Myocyte (in vitro differentiated cells): Measurements from ENCODE around the gene NLK. TPM values are rescaled to one million over a fixed set of nuclear protein-coding genes. Genes with fewer than 3 reads are reported as not detected.
"Not testable (repeated sequence)": the region's sequence is repeated elsewhere in the genome, so short reads cannot be mapped to it uniquely, and the experiment has no call there.

Experiments used
- DNase-seq: peaks from one replicate; pipeline ENCODE4 v3.0.0-alpha.2; 2012; ENCODE audit warnings: low read depth
- polyA plus RNA-seq: library from polyadenylated mRNA; unstranded; fragments of >200 nt; gene quantifications from one replicate; pipeline ENCODE4 v1.2.1, GENCODE V29; 2012; ENCODE audit warnings: missing spikeins
- total RNA-seq: library from RNA; depleted of rRNA; stranded (reverse); fragments of >200 nt; gene quantifications from 2 replicates; pipeline ENCODE4 v1.2.3, GENCODE V29; 2014

The NLK gene
- total RNA-seq: 12.5 and 20.8 TPM in 2 replicates
- 7.7 TPM for polyA plus RNA-seq

DNA sequence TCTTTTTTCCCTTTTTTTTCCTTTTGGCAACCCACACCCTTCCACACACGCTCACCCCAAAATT is at the start of gene NLK:
Gene NLK, plus strand, starts transcription at position 21 of the 64 bp plus-strand sequence. CDS start 197 bp downstream, outside the sequence.
- no peak for DNase-seq

DNA sequence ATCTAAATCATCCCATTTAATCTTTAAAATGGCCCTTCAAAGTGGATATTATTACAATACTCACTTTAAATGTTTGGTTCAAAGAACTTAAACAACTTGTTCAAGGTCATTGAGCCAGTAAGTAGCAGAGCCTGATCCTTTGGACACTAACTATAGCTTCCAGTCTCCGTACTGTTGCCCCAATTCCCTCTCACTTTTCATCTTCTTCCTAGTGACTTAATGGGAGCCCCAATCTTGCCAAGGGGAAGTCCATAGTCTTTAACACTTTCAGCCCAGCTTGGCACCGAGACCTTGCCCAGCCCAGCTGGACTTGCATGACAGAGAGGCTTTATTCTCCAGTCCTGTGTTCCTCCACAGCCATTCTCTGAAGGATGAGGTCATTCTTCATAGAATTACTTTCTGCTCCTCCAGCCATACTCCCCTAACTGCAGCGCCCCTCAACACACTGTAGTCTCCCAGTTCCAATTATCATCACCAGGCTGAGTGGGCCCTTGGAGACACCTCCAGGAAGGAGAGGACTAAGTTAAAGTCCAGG is 49.2 kb upstream of the NLK start:
- DNase-seq: no peak

DNA sequence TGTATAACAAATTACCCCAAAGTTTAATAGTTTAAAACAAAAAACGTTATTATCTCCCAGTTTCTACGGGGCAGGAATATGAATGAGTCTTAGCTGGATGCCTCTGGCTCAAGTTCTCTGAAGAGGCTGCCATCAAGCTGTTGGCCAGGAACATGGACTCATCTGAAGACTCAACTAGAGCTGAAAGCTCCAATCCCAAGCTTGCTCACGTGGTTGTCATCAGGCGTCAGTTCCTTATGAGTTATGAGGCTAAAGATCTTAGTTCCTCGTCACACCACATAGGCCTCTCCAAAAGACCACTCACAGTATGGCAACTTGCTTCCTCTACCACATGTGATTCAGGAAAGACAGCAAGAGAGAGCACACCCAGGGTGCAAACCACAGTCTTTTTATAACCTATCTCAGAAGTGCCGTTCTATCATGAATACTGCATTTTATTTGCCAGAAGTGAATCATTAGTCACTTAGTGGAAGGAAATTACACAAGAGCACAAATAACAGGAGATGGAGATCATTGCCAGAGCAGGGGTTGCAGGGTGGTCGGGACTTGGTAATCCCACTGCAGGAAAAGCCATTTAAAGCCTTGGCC is 48.7 kb upstream of the NLK start:
- DNase-seq: no peak

DNA sequence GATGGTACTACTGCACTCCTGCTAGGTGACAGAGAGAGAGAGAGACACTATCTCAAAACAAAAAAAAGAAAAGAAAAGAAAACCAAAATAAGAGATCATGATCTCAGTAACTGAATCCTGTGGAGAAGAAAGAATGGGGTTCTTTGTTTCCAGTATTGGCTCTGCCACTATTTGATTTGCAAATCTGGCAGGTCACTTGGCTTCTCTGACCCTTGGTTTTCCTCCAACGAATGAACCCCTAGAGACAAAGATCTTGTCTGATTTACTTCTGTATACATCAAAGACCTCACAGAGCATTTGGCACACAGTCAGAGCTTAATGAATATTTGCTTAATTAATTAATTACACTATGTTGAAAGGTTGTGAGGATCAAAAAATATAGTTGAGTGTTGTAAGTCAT is 47.9 kb upstream of the NLK start:
- no peak for DNase-seq

DNA sequence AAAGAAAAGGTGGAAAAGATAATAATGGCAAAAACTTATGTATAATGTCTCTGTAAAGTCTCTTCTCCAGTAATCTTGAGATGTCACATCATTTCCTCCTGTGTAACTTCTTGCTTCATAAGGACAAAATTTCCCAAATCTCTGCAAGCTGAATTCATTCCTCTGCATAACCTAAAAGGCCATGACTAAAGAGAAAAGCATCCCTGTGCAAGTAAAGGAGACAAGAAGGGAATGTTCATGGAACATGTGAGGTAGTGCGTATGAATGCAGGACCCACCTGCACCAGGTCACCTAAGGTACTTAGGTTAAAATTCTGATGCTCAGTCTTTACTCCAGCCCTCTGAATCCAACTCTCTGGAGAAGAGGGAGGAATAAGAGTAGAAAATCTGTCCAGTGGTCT is 46.9 kb upstream of the NLK start:
- no peak for DNase-seq

DNA sequence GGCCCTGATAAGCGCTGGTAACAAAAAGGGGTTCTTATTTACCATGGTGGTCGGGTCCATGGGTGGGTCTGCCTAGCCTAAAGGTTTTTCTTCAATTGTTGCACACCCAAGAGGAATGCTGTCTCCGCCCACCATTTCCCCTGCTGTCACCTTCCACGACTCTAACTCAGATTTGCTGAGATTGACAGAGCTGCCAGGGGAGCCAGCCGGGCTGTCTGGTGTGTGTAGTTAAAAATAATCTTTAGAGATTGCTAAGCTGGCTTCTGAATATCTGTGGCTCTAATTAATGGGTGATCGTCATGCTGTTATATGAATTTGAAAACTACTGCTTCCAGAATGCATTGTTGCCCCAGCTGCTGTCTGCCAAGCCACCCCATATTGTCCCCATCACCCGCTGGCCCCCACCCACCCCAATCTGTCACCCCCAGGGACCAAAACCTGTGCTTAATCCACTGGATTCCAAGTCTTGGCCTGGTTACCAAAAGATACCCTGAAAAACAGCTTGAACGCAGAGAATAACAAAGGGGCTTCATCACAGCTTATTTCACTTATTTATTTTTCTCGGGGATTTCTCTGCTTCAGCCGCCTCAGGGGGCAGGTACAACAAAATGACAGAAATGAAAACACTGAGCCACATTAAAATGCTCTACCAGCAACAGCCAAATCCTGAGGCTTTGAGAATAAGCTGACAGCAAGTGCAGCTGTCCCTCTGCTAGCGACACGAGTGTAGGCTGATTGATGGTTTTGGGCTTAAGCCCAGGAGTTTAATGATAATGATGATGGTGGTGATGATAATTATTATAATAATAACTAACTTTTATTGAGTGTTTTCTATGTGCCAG is 46.1 kb upstream of the NLK start:
- peak; percentile 10 for DNase-seq

DNA sequence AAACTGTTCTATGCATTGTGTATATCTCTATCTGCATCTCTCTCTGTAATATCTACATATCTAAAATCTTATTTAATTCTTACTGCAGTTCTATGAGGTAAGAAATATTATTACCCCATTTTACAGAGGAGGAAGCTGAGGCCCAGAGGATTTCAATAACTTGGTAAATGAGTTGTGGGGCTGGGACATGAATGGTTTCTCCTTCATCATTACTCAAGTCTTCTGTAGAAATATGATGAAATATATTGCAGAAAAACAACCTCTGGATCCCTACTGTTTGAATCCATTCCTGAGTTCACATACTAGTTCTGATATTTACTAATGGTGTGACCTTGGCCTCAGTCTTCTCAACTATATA is 45.5 kb upstream of the NLK start:
- no peak for DNase-seq

DNA sequence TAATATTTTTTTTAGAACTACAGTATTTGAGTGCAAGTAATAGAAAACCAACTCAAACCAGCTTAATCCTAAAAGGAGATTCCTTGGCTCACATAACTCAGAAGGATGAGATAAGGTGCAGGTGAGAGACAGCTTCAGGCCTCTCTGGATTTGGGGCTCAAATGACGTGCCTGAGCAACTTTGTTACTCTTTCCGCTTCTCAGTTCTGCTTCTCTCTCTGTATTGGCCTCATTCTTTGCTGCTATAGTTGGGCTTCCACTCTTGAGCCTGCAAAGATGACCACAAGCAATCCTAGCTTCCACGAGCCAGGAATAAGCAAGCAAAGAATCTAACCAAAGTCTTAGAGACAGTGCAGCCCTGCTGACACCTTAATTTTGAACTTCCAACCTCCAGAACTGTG is 45.0 kb upstream of the NLK start:
- no peak for DNase-seq

DNA sequence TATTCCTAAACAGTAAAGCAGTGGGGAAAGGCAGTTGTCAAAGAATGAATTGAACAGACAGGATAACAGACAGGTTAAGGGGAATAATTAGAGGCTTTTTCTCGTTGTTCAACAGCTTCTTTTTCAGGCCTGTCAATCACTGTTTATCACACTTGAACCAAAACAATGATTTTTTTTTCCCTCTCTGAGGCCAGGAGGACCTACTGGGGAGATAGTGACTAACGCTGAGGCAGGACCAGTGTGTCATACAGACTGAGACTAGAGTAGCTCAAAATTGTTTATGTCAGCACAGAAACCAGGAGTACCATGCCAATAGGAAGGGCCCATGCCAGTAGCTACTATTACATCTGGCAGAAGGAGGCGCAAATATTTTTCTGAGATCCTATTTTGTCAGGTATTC is 41.3 kb upstream of the NLK start:
- DNase-seq: no peak

DNA sequence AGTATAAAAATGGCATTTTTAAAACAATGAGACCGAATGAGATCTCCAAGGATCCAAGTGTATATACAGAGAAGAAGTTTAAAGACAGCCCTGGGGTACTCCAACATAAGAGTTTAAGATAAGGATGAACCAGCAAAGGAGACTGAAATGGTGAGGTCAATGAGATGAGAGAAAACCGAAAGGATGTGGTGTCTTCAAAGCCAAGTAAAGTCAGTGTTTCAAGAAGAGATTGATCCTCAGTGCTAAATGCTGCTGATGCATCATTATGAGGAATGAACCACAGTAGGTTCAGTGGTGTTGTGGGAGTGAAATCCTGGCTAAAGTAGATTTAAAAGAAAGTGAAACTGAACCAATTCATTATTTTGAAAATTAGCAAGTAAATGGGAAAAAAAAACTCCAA is 38.1 kb upstream of the NLK start:
- DNase-seq: no peak

DNA sequence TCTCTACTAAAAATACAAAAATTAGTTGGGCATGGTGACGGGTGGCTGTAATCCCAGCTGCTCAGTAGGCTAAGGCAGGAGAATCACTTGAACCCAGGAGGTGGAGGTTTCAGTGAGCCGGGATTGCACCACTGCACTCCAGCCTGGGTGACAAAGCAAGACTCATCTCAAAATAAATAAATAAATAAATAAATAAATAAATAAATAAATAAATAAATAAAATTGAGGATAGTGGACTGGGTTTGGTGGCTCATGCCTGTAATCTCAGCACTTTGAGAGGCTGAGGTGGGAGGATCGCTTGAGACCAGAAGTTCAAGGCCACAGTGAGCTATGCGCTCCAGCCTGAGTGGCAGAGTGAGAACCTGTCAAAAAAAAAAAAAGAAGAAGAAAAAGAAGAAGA is 34.6 kb upstream of the NLK start:
- not testable (repeated sequence) for DNase-seq

DNA sequence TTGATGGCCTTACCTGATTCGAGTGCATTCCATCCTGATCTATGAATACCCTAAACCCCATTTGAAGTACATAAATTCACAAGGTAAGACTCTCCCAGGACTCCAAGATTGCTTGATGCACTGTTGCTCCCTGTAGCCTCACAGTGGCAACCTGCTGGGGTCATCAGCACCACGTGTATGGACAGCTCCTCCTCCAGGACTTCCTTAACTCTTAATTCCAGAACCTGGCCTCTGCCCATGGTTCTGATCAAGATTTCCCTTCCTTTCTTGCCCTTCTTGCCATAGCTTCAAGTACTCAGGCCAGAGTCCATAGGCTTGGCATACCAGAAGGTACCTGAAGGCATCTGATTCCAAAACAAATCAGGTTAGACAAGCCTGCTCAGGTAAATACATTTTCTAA is 34.0 kb upstream of the NLK start:
- DNase-seq: peak; percentile 68

DNA sequence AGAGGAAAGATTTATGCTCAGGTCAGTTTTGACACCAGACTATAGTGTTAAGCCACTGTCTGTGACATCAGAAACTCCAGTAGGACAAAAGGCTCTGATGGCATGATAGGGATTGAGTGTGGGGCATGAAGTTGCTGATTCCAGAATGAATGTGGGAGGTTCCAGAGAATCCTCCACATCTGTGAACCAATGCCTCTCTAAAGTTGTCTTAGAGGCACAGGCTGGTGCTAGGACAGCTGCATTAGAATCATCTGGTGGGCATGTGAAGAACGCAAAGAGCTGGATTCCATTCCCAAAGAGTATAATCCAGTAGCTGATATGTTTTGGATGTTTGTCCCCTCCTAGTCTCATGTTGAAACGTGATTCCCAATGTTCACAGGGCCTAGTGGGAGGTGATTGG is 32.1 kb upstream of the NLK start:
- DNase-seq: no peak

DNA sequence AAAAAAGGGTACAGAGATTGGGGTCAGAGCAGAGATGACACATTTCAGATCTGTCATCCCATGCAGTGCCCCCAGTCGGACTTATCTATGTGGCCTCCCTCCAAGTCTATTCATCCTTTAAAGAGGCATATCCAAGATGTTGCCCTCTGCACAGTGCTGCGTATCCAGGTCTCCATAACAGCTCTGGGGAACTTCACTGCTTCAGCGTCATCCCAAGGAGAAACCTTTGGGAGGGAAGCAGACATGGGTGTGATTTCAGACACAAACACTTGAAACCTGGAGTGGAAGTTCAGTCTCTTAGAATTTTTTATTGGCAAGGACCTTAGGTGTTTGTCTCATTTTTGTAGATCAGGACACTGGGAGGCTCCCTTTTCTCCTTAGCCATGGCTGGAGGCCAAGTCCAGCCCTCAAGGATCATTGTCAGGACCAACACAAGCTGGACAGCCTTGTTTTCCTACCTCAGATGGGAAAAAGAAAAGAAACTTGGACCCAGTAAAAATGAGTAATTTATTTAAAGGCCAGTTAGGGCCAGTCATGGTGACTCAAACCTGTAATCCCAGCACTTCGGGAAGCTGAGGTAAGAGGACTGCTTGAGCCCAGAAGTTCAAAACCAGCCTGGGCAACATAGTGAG is 23.9 kb upstream of the NLK start:
- peak; percentile 4 for DNase-seq

DNA sequence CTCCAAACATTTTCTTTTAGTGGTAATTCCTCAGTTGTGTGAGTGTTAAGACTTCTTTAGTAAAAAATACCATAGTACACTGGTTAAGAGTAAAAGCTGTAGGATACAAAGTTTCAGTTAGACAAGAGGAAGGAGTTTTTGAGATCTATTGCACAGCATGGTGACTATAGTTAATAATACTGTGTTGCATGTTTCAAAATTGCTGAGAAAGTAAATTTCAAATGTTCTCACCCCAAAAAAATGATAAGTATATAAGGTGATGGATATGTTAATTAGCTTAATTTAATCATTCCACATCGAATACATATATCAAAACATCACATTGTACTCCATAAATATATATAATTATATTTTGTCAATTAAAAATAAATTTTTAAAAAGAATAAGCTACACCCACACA is 22.0 kb upstream of the NLK start:
- DNase-seq: no peak

DNA sequence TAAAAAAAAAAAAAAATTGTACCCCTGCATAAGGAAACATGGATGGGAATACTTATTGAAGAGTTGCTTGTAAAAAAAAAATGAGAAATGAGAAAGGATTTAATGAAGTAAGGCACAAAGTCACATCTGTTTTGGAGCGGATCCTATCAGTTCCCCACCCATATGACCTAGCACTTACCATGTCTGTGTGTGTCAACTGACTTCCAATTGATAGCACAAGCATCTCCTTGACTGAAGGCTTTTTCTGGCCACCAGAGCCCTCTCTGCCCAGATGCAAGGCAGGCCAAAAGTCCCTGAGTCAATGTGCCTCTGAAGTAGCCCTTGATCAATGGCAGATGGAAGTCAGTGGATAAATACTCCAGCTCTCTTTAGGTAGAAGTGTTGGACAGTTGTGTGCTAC is 13.4 kb upstream of the NLK start:
- no peak for DNase-seq

DNA sequence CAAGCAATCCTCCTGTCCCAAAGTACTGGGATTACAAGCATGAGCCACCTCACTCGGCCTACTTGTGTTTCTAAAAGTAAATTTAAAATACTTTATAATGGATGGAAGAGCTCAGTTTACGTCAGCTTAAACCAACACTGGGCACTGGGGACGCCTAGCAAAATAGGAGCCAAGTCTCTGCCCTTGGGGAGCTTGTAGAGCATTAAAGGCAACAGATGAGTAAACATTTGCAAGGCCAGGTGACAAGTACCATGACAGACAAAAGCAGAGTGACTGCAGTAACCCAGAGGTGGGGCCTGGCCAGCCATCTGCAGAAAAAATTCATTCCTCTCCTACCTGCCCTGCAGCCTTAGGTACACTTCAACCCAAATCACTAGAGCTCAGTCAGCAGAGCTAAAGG is 12.1 kb upstream of the NLK start:
- DNase-seq: no peak

DNA sequence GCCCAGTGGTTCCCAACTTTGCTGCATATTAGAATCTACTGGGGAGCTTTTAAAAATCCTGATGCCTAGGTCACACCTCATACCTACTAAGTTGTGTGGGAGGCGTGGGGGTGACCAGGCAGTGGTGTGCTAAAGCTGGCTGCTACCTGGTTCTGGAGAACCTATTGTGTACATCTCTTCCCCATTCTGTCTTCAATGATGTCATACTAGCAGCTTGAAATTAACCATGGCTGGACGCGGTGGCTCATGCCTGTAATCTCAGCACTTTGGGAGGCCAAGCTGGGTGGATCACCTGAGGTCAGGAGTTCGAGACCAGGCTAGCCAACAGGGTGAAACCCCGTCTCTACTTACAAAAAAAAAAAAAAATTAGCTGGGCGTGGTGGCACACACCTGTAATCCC is 11.3 kb upstream of the NLK start:
- DNase-seq: no peak

DNA sequence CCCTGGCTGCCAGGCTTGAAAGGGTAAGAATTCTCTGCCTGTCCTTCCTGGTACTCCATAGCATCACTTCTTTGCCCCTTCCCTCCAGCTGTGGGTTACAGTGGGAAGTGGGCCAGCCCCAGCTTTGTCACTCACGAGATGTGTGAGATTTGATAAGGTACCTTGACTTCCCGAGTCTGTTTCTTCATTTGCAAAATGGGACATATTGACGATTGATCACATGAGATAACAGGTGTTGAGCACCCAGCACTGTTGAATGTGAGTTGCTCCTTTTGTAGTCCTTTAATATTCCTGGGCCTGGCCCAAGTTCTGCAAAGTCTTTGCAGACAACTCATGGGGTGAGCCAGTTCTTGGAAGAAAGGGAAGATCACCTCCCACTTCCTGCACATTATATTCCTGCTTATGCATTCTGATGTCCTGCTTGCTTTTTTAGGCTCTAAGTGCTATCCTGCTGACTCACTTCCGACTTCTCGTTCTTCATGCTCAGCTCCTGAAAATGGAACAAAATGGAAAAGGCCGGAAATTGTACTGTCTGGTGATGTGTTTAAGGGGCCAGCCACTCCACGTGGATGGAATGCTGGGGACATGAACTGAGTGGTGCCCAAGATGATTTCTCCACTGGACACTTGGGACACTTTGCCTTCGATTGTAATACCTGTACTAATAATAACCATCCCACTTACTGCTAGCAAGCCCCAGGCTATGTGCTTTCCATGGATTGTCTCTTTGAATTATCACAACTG is 8.3 kb upstream of the NLK start:
- peak; percentile 22 for DNase-seq

DNA sequence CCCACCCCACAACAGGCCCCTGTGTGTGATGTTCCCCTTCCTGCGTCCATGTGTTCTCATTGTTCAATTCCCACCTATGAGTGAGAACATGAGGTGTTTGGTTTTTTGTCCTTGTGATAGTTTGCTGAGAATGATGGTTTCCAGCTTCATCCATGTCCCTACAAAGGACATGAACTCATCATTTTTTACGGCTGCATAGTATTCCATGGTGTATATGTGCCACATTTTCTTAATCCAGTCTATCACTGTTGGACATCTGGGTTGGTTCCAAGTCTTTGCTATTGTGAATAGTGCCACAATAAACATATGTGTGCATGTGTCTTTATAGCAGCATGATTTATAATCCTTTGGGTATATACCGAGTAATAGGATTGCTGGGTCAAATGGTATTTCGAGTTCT is 7.0 kb upstream of the NLK start:
- DNase-seq: not testable (repeated sequence)

DNA sequence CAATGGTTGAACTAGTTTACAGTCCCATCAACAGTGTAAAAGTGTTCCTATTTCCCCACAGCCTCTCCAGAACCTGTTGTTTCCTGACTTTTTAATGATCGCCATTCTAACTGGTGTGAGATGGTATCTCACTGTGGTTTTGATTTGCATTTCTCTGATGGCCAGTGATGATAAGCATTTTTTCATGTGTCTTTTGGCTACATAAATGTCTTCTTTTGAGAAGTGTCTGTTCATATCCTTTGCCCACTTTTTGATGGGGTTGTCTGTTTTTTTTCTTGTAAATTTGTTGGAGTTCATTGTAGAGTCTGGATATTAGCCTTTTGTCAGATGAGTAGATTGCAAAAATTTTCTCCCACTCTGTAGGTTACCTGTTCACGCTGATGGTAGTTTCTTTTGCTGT is 6.6 kb upstream of the NLK start:
- not testable (repeated sequence) for DNase-seq

DNA sequence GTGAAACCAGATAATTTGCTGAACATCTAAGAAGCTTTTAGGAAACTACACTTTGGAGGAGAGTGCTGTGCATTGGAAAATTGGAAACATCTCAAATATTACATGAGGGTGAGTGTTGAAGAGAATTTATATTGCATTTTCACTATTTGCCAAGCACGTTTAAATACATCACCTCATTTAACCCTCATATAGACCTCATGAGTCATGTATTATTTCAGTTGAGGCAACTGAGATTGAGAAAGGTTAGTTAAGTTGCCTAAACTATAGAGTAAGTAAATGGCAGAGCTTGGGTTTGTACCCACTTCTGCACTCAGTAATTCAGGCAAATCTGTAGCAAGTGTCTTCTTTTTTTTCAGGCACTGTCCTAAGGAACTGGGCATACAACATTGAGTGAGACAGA is 3.7 kb upstream of the NLK start:
- no peak for DNase-seq
